GM21381 (cell line): ENCODE measurements around the gene FAM118B.

Experiments used
- ATAC-seq: cut with Tn5 transposase; IDR thresholded peaks from one replicate; pipeline ENCODE4 v1.9.1; 2021; ENCODE audit warnings: mild to moderate bottlenecking, moderate library complexity; ENCODE audit not compliant: unreplicated experiment

FAM118B gene

GRCh38 chr11:126211236-126212088 lies at the start of gene FAM118B, which contains the start of gene RPUSD4:
Gene FAM118B (plus strand): TSS chr11:126211782. CDS start chr11:126235002, 23,220 bp downstream.
Gene RPUSD4 (minus strand): TSS chr11:126211650. CDS start chr11:126211638, 12 bp downstream.
- ATAC-seq = peak; percentile 95

GRCh38 chr11:126162306-126163030 lies 49.1 kb upstream of the FAM118B start:
- no peak for ATAC-seq

- no peak for ATAC-seq
Observed at GRCh38 chr11:126163074-126163700, 48.4 kb upstream of the FAM118B start.

DNA sequence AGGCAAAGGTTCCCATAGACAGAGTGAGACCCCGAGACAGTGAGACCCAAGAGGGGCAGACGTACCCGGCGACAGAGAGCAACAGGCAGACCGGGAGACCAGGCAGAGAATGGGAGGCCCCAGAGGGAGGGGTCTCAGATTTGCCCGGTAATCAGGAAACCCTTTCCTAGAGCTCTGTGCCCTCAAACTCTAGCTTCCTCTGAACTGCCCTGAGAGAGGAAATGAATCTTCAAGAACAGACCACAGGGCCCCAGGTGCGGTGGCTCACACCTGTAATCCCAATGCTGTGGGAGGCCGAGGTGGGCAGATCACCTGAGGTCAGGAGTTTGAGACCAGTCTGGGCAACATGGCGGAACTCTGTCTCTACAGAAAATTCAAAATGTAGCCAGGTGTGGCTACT lies 47.8 kb upstream of the FAM118B start:
- no peak for ATAC-seq

DNA sequence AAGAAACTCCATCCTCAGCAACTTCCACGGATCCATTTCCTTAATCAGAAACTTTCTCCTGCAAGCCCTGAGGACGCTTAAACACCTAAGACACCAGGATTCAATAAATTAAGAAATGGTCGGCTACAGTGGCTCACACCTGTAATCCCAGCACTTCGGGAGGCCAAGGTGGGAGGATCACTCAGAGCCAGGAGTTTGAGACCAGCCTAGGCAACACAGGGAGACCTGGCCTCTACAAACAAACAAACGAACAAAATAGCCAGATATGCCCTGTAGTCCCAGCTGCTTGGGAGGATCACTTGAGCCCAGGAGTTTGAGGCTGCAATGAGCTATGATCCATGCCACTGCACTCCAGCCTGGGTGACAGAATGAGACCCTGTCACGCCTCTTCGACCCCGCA lies 46.8 kb upstream of the FAM118B start:
- no peak for ATAC-seq

- ATAC-seq = no peak
Observed at GRCh38 chr11:126165311-126165720, 46.3 kb upstream of the FAM118B start.

DNA sequence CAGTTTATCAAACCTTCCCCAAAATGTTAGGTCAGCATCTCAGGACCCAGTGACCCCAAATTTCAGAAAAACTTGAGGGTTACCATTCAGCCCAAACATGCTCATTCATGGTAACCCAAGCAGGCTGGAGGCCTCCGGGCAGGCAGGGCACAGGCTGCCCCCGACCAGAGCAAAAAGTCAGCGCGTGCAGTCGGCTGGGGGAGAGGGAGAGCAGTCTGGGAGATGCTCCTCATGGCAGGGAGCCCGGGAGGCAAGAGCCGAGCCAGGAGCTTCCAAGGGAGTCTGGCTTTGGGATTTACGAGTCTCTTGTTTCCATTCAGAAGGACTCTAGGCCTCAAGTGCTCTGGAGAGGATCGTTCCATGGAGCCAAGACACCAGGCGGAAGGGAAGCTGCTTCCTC lies 45.8 kb upstream of the FAM118B start:
- no peak for ATAC-seq

DNA sequence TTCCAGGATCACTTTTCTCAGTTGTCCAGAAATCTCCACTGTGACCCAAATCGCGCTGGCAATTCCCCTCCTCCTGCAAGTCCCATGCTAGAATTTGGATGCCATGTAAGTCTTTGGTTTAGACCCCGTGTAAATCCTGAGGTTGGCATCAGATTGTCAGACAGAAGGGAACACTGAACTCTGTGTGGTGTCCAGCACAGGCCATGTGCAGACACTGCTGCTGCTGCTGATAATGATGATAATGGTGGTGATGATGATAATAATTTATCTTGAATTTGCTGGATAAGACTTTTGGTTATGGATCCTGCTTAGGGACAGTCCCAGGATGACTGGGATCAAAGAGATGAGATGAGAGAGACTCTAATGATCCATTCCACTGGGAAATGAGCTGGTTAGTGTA lies 45.2 kb upstream of the FAM118B start:
- no peak for ATAC-seq

- no peak for ATAC-seq
Observed at GRCh38 chr11:126167488-126167887, 44.1 kb upstream of the FAM118B start.

- no peak for ATAC-seq
Observed at GRCh38 chr11:126169291-126169690, 42.3 kb upstream of the FAM118B start.

- no peak for ATAC-seq
Observed at GRCh38 chr11:126172596-126173038, 39.0 kb upstream of the FAM118B start.

DNA sequence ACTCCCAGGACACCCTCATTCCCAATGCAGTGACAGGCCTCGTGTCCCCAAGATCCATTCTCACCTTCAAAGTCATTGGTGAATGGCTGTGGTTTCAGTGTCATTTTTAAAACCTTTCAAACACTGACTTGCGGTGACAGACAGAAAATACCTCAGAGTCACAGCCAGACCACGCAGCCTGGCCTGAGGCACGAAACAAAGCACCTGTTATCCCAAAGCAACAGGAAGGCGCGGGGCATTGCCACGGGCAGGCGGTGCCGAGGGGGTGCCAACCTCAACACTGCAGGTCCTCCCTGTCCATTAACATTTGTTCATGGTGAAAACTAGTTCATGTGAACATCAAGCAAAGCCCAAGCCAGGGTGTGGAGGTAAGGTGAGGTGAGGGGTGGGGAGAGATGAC lies 38.3 kb upstream of the FAM118B start:
- no peak for ATAC-seq

- ATAC-seq = no peak
Observed at GRCh38 chr11:126174816-126175215, 36.8 kb upstream of the FAM118B start.

DNA sequence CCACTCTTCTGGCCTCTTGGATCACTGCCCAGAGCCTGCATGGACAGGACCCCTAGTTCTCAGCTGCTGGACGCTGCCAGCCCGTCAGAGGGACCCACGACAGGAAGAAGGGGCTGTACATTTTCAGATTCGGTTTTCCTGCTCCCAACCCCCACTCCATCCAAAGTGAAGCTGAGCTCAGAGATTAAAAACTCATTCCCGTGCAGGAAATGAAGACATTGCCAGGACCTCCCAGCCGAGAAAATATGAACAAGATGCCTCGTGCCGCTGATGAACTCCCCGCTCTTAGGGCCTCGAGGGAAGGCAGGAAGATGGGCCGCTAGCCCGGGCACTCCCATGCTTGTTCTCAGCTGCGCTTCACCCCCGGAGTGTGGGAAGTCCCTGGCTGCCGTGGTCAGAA lies 36.2 kb upstream of the FAM118B start:
- no peak for ATAC-seq

GRCh38 chr11:126176853-126177470 lies 34.6 kb upstream of the FAM118B start:
- no peak for ATAC-seq

DNA sequence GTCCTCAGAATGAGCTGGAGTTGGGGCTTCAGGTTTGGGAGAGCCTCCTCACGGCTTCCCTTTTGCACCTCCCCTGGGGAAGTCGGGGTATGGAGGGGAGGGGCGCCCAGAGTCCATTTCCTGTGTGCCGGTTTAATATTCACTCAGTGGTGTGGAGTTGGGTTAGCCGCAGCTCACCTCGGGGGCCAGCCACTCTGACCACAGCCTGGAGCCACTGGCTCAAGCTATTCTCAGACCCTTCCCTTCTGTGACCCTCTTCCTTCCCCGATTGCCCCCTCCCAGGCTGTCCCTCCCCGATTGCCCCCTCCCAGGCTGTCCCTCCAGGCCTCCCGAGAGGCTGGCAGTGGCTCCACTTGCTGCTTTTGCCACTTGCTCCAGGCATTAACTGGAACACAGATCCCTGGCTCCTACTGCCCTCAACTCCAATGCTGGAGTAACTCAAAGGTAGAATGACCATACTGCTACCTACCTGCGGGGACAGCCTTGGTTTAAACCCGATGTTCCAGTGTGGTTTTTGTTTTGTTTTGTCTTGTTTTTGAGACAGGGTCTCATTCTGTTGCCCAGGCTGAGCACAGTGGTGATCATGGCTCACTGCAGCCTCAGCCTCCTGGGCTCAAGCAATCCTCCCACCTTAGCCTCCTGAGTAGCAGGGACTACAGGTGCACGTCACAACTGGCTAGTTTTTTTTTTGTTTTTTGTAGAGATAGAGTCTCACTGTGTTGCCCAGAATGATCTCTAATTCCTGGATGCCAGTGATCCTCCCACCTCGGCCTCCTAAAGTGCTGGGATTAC lies 29.4 kb upstream of the FAM118B start:
- peak; percentile 57 for ATAC-seq

GRCh38 chr11:126182787-126183445 lies 28.7 kb upstream of the FAM118B start:
- ATAC-seq = no peak

- ATAC-seq = no peak
Observed at GRCh38 chr11:126185259-126186024, 26.1 kb upstream of the FAM118B start.
